Regular cardiac myocyte (primary cell): Measurements from ENCODE around the gene TAF11L13. TPM values are rescaled to one million over a fixed set of nuclear protein-coding genes. Genes with fewer than 3 reads are reported as not detected.

Experiments used
- total RNA-seq: library from RNA; depleted of rRNA; stranded (reverse); fragments of >200 nt; gene quantifications from 2 replicates; pipeline ENCODE4 v1.2.3, GENCODE V29; 2014

Gene TAF11L13
- total RNA-seq: 0.28 TPM in 1 of 2 replicates, not detected in the other

GRCh38 chr5:17631788-17632187 lies at the start of gene TAF11L13:
Gene TAF11L13, plus strand, starts transcription at chr5:17632088.

GRCh38 chr5:17585658-17586057 lies 46.2 kb upstream of the TAF11L13 start, which contains the start of gene TAF11L7:
Gene TAF11L7, minus strand, starts transcription at chr5:17585758.

GRCh38 chr5:17590860-17591259 lies 41.0 kb upstream of the TAF11L13 start, which contains the start of gene TAF11L8:
Gene TAF11L8, minus strand, starts transcription at chr5:17590960.

GRCh38 chr5:17594255-17594654 lies 37.6 kb upstream of the TAF11L13 start, which contains the start of gene TAF11L9:
Gene TAF11L9, minus strand, starts transcription at chr5:17594394.

GRCh38 chr5:17597728-17598127 lies 34.2 kb upstream of the TAF11L13 start, which contains the start of gene TAF11L10:
Gene TAF11L10, minus strand, starts transcription at chr5:17597828.

GRCh38 chr5:17603880-17604279 lies 28.0 kb upstream of the TAF11L13 start, which contains the start of gene TAF11L11:
Gene TAF11L11, plus strand, starts transcription at chr5:17604183.

GRCh38 chr5:17610092-17610491 lies 21.8 kb upstream of the TAF11L13 start, which contains the start of gene TAF11L12:
Gene TAF11L12, plus strand, starts transcription at chr5:17610392.

GRCh38 chr5:17634160-17634559 lies 2.3 kb downstream of the TAF11L13 start, which contains the start of gene TAF11L14:
Gene TAF11L14, plus strand, starts transcription at chr5:17634460.

Other genes with a start within 250 kb of the TAF11L13 start
- not detected in 2 replicates for gene TAF11L2, start 133.9 kb upstream of the TAF11L13 start, total RNA-seq
- not detected in 2 replicates for gene TAF11L3, start 113.7 kb upstream of the TAF11L13 start, total RNA-seq
- gene TAF11L4, start 110.3 kb upstream of the TAF11L13 start, total RNA-seq: not detected in 2 replicates
- gene TAF11L5, start 106.9 kb upstream of the TAF11L13 start, total RNA-seq: not detected in 2 replicates
- gene TAF11L6, start 103.4 kb upstream of the TAF11L13 start, total RNA-seq: not detected in 2 replicates
- gene TAF11L7, start 46.3 kb upstream of the TAF11L13 start, total RNA-seq: not detected in 2 replicates
- gene TAF11L8, start 41.1 kb upstream of the TAF11L13 start, total RNA-seq: not detected in 2 replicates
- not detected in 2 replicates for gene TAF11L9, start 37.7 kb upstream of the TAF11L13 start, total RNA-seq
- gene TAF11L10, start 34.3 kb upstream of the TAF11L13 start, total RNA-seq: not detected in 2 replicates
- not detected in 2 replicates for gene TAF11L11, start 27.9 kb upstream of the TAF11L13 start, total RNA-seq
- not detected in 2 replicates for gene TAF11L12, start 21.7 kb upstream of the TAF11L13 start, total RNA-seq
- not detected in 2 replicates for gene TAF11L14, start 2.4 kb downstream of the TAF11L13 start, total RNA-seq